Subcutaneous adipose tissue (tissue), 4 donors: Measurements from ENCODE around the gene FBXO42. TPM values are rescaled to one million over a fixed set of nuclear protein-coding genes. Genes with fewer than 3 reads are reported as not detected.

Experiments
- CTCF ChIP-seq: fragments of 450-650 bp; IDR thresholded peaks from one replicate; pipeline ENCODE4 v1.5.1; 2016; ENCODE audit warnings: low read depth, mild to moderate bottlenecking, control low read depth, antibody characterized with exemption, moderate library complexity
- total RNA-seq, 4 donors: library from RNA; depleted of rRNA; stranded (reverse); fragments of >200 nt; gene quantifications; one replicate each; pipeline ENCODE4 v1.1.0, GENCODE V29; 2016

FBXO42 gene
- total RNA-seq, 4 donors from 2014 or later: 21.4 to 26.9 (median 23.6) TPM

DNA sequence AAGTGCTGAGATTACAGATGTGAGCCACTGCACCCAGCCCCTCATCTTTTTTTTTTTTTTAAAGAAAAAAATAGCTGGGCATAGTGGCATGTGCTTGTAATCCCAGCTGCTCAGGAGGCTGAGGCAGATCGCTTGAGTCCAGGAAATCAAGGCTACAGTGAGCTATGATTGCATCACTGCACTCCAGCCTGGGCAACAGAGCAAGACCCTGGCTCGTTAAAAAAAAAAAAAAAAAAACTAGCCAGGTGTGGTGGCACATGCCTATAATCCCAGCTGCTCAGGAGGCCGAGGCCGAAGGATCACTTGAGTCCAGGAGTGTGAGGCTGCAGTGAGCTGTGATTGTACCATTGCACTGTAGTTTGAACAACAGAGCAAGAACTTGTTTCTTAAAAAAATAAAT is 28.6 kb upstream of the FBXO42 start:
- no peak for TF ChIP-seq CTCF

- TF ChIP-seq CTCF: no peak
Measured at GRCh38 chr1:16378443-16378842, 26.2 kb upstream of the FBXO42 start.

- TF ChIP-seq CTCF: no peak
Measured at GRCh38 chr1:16376971-16377370, 24.7 kb upstream of the FBXO42 start.

DNA sequence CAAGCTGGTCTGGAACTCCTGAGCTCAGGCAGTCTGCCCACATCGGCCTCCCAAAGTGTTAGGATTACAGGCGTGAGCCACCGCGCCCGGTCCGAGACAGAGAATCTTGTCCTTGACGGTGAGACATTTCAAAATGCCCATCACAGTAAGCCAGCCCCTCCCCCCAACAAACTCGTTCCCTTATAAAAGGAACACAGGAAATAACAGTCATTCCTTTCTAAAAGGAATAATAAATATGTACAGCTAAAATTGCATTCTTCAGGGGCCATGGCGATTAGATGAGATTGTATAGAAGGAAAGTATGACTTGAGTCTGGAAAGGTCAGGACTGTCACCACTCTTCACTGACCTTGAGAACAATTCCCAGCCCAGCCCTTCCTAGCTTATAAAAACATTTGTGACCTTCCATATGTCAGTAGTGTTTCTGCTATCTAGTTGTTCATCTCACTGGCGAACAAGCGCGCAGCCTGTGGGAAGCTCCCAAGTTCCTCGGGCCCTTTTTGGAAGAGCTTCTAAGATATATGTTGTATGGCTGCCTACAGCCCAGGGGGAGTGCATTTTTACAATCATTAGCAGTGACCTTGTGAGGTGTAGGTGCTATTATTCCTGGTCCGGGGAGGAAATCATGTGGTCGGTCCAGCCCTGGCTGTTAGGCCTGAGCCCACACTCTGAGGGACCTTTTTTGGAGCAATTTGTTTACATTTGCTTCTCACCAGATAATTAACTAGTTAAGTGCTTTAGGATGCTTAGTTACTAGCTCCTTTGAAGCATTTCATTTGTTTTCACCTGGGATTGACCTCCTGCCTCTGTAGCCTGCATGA is 23.5 kb upstream of the FBXO42 start:
- TF ChIP-seq CTCF: no peak

DNA sequence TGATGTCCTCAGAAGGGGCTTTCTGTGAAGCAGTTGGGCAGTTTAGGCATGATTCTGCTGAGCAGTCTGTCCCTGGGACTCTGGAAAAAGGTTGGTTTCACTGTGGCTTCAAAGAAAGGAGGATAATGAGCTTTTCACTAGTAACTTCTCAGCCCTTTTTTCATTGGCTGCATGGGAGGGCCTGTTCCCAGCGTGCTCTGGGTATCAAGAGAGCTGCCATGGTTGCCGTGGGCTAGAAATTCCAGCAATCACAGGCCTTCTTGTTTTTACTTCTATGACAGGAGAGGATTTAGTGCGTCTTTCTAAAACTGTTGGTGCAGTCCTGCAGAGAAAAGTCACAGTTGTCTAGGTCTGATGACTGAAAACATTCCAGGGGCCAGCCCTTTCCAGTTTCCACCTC is 22.0 kb upstream of the FBXO42 start:
- TF ChIP-seq CTCF: no peak

GRCh38 chr1:16372535-16373285 is 20.4 kb upstream of the FBXO42 start:
- TF ChIP-seq CTCF: no peak

DNA sequence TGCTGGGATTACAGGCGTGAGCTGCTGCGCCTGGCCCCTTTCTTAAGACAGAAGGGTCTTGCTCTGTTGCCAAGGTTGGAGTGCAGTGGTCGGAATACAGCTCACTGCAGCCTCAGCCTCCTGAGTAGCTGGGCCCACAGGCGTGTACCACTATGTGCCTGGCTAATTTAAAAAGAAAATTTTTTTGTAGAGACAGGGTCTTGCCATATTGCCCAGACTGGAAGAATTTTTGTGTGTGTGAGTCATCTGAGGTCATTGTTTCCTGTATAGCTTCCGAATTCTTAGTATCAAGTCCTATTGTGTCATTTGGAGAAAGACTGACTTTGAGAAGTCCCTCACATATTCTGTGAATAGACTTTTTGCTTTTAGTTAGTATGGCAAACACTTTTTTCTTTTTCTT is 19.4 kb upstream of the FBXO42 start:
- TF ChIP-seq CTCF: no peak
